Smooth muscle cell (in vitro differentiated cells): ENCODE measurements around the gene WDR31. TPM values are rescaled to one million over a fixed set of nuclear protein-coding genes. Genes with fewer than 3 reads are reported as not detected.
"Not testable (repeated sequence)": the region's sequence is repeated elsewhere in the genome, so short reads cannot be mapped to it uniquely, and the experiment has no call there.

Experiments
- DNase-seq: peaks from one replicate; lab custom pipeline; 2025; ENCODE audit not compliant: unreplicated experiment; lab: John Stamatoyannopoulos, UW
- H2AFZ ChIP-seq: fragments of 200-600 bp; sonication (generic); 2 replicates; pipeline ENCODE4 v1.6.0; 2016; ENCODE audit warnings: antibody characterized with exemption, low read depth, mild to moderate bottlenecking
- H3F3A ChIP-seq: fragments of 200-600 bp; sonication (generic); 2 replicates; pipeline ENCODE4 v1.6.0; 2017; ENCODE audit warnings: antibody characterized with exemption, low read depth
- H3K27ac ChIP-seq: fragments of 200-600 bp; sonication (generic); 2 replicates; pipeline ENCODE4 v1.5.1; 2016; ENCODE audit warnings: low read depth, mild to moderate bottlenecking
- H3K27me3 ChIP-seq: fragments of 200-600 bp; sonication (generic); 2 replicates; pipeline ENCODE4 v1.6.1; 2016; ENCODE audit warnings: low read depth, mild to moderate bottlenecking
- H3K36me3 ChIP-seq: fragments of 200-600 bp; sonication (generic); 2 replicates; pipeline ENCODE4 v1.5.1; 2016; ENCODE audit warnings: low read depth
- H3K4me1 ChIP-seq: fragments of 200-600 bp; sonication (generic); 2 replicates; pipeline ENCODE4 v1.5.1; 2016; ENCODE audit warnings: low read depth
- H3K4me2 ChIP-seq: fragments of 200-600 bp; sonication (generic); 2 replicates; pipeline ENCODE4 v1.6.0; 2016; ENCODE audit warnings: mild to moderate bottlenecking
- H3K4me3 ChIP-seq: fragments of 200-600 bp; sonication (generic); 2 replicates; pipeline ENCODE4 v1.5.1; 2016; ENCODE audit warnings: mild to moderate bottlenecking
- H3K79me2 ChIP-seq: fragments of 200-600 bp; sonication (generic); 2 replicates; pipeline ENCODE4 v1.6.0; 2016; ENCODE audit warnings: low read depth, mild to moderate bottlenecking
- H3K9ac ChIP-seq: fragments of 200-600 bp; sonication (generic); 2 replicates; pipeline ENCODE4 v1.6.0; 2016; ENCODE audit warnings: low read depth
- H3K9me3 ChIP-seq: fragments of 200-600 bp; sonication (generic); replicated peaks from 2 replicates; pipeline ENCODE4 v1.5.1; 2016; ENCODE audit warnings: low read depth
- H4K20me1 ChIP-seq: fragments of 200-600 bp; sonication (generic); 2 replicates; pipeline ENCODE4 v1.6.0; 2016; ENCODE audit warnings: low read depth
- CTCF ChIP-seq: fragments of 200-600 bp; sonication (generic); IDR thresholded peaks from 2 replicates; pipeline ENCODE4 v1.5.1; 2017; ENCODE audit warnings: borderline replicate concordance, mild to moderate bottlenecking, antibody characterized with exemption; ENCODE audit not compliant: insufficient read depth, poor library complexity, severe bottlenecking
- WGBS: methylation state at CpG from one replicate; pipeline ENCODE4 v1.1.7; 2016; ENCODE audit warnings: low lambda C conversion rate; 5-methylcytosine and 5-hydroxymethylcytosine counted together
- polyA plus RNA-seq: library from polyadenylated mRNA; unstranded; fragments of >200 nt; fragmentation: Nextera tagmentation; extraction: Ambion mirVana; gene quantifications from 2 replicates; pipeline ENCODE4 v1.2.1, GENCODE V29; 2016
- total RNA-seq: library from RNA; depleted of rRNA; stranded (reverse); fragments of >200 nt; gene quantifications from 2 replicates; pipeline ENCODE4 v1.2.3, GENCODE V29; 2014

The WDR31 gene
- total and polyA plus RNA-seq, 2 experiments from 2014 or later, result 1.6 to 2.7 TPM

GRCh38 chr9:113368348-113368981 is 28.4 kb upstream of the WDR31 start:
- Histone ChIP-seq H3F3A (no peaks in the 10 kb centered on the region), H3K9me3 (no peaks in the 10 kb centered on the region), H2AFZ (no peak overlapping the region), H3K4me3 (no peak overlapping the region), H3K79me2 (no peaks in the 10 kb centered on the region), H4K20me1 (no peaks in the 10 kb centered on the region), H3K4me1 (no peaks in the 10 kb centered on the region), H3K27ac (no peak overlapping the region), H3K36me3 (no peaks in the 10 kb centered on the region), H3K4me2 (no peak overlapping the region), H3K9ac (no peak overlapping the region), H3K27me3 (no peaks in the 10 kb centered on the region)
- 94% methylated on average over 5 of the region's 5 CpGs for WGBS
- no peak for DNase-seq
- no peak for TF ChIP-seq CTCF

GRCh38 chr9:113365652-113366051 is 25.6 kb upstream of the WDR31 start:
- not testable (repeated sequence) for H3K4me1 ChIP-seq, DNase-seq, H3K4me2 ChIP-seq, H3K9me3 ChIP-seq, H3K4me3 ChIP-seq, H3K27ac ChIP-seq, H2AFZ ChIP-seq, H3K79me2 ChIP-seq, H3K9ac ChIP-seq, H4K20me1 ChIP-seq, H3K36me3 ChIP-seq, H3K27me3 ChIP-seq, H3F3A ChIP-seq
- 90% methylated on average over 3 of the region's 3 CpGs for WGBS

- Histone ChIP-seq H3K4me1 (no peaks in the 10 kb centered on the region), H3K9me3 (no peaks in the 10 kb centered on the region), H3K27ac (no peak overlapping the region), H3K79me2 (no peaks in the 10 kb centered on the region), H3K4me2 (no peak overlapping the region), H4K20me1 (no peaks in the 10 kb centered on the region), H3K27me3 (no peaks in the 10 kb centered on the region), H3K4me3 (no peak overlapping the region), H2AFZ (no peak overlapping the region), H3K9ac (no peak overlapping the region), H3F3A (no peaks in the 10 kb centered on the region), H3K36me3 (no peaks in the 10 kb centered on the region)
- WGBS, result 100% methylated on average over 1 of the region's 1 CpG
- no peak for DNase-seq
- no peak for TF ChIP-seq CTCF
These were observed 24.9 kb upstream of the WDR31 start for GRCh38 chr9:113364951-113365350.

GRCh38 chr9:113363336-113363735 is 23.3 kb upstream of the WDR31 start:
- H3F3A ChIP-seq, result no peaks in the 10 kb centered on the region
- H3K27ac ChIP-seq, result no peak overlapping the region
- no peak overlapping the region for H3K9ac ChIP-seq
- no peak overlapping the region for H3K4me2 ChIP-seq
- no peaks in the 10 kb centered on the region for H3K79me2 ChIP-seq
- H3K36me3 ChIP-seq, result no peaks in the 10 kb centered on the region
- H2AFZ ChIP-seq, result no peak overlapping the region
- DNase-seq, result no peak
- 88% methylated on average over 3 of the region's 3 CpGs for WGBS
- no peak overlapping the region for H3K4me3 ChIP-seq
- no peaks in the 10 kb centered on the region for H3K27me3 ChIP-seq
- TF ChIP-seq CTCF, result no peak
- no peaks in the 10 kb centered on the region for H3K4me1 ChIP-seq
- H3K9me3 ChIP-seq, result no peaks in the 10 kb centered on the region
- H4K20me1 ChIP-seq, result no peaks in the 10 kb centered on the region
